Hypothalamus (tissue), 51 donors: Measurements from ENCODE around the gene ZNF732.
A peak's percentile ranks its signal among the peaks of the same experiment; 100 is the strongest.
"Not testable (repeated sequence)": the region's sequence is repeated elsewhere in the genome, so short reads cannot be mapped to it uniquely, and the experiment has no call there.

Experiments
- DNase-seq, 51 donors: peaks; one replicate each; lab custom pipeline; 2025; lab: John Stamatoyannopoulos, UW

The ZNF732 gene

GRCh38 chr4:304969-305680 lies at the start of gene ZNF732:
Gene ZNF732 (minus strand): TSS chr4:305474. CDS start chr4:305310, 164 bp downstream.
- peak in 24 of 51 donors; percentile 0 to 47 (median 19) for DNase-seq

GRCh38 chr4:340011-340410 lies 34.7 kb upstream of the ZNF732 start:
- no peak for DNase-seq

DNA sequence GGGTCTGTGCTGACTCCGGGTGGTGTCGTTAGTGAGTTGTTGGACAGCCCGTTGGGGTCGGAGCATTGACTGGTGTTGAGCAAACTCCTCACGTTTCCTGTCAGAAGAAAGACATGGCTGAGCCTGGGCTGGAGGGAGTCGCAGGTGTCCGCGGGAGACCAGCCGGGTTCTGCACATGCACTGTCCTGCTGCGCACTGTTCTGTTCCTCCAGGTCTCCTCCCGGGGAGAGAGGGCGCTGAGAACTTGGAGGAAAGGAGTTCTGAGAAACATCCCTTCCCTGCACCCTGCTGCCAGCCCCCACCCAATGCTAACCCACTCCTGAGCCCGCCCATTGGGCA lies 33.5 kb upstream of the ZNF732 start:
- DNase-seq = no peak

DNA sequence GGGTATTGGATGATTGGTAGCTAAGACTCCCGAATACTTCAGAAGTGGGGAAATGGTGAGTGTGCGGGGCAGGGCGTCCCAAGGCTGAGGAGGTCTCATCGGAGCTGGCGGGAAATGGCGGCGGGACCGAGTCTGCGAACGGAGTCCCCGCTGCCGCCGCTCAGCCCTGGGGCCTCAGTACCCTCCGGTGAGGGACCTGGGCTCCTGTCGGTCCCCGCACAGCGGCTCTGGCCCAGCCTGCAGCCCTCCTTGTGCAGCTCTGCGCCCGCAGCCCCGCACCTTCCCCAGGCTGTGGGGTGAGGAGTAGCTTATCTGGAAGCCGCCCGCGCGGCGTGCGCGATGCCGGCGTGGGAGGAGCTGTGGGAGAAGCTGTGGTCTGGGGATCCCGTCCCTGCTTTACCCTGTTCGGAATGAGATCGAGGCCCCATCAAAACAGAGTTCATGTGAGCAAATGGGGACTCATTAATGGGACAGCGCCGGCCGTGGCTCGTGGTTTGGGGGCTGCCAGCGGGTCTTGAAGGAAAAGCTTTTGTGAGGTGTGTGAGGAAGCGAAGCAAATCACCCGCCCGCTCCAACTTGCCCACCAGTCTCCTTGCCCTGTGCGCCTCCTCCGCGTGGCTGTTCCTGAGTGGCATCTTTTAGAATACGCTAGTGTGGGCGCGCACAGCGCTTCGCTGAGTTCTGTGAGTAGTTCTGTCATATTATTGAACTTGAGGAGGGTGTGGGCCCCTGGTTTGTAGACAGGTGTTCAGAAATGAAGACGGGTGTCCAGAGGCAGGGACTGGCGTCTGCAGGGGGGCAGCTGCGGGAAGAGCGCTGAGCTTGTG lies 32.9 kb upstream of the ZNF732 start:
- DNase-seq = peak in 17 of 51 donors; percentile 10 to 62 (median 39)

- DNase-seq = peak; percentile 63 to 99 (median 95)
Measured at GRCh38 chr4:337143-337931, 32.1 kb upstream of the ZNF732 start, which contains the start of gene ZNF141. Gene ZNF141 (plus strand): TSS chr4:337814. CDS start chr4:337984, 170 bp downstream.

DNA sequence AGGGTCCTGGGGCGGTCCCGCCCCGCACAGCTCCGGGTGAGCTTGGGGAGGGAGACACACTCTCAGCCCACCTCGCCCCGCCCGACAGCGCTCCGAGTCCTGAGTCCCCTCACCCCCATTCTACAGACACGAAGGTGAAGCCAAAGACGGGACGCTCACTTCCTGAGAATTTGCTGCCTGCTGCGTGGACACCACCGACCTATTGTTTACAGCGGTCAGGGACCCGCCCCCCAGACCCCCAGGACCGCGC lies 31.5 kb upstream of the ZNF732 start:
- DNase-seq = peak in 6 of 51 donors; percentile 19 to 48 (median 36)

GRCh38 chr4:336099-336892 lies 31.0 kb upstream of the ZNF732 start:
- DNase-seq = peak in 23 of 51 donors; percentile 2 to 46 (median 20)

DNA sequence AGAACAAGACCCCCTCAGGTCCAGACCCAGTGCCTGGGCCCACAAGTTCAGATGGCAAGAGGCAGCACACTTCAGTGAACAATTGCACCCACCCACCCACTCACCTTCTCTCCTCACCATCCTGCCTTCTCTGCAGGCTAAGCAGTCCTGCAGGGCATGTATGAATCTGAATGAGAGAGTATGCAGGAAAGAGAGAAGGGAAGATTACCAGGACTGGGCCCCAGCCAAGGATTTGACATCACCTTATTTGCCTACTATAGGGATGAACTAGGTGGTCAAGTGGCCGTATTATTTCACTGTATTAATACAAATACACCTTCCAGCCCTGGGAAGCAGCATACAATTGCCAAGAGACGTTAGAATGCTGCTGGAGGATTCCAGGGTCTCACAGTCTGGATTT lies 30.2 kb upstream of the ZNF732 start:
- no peak for DNase-seq

- DNase-seq = no peak
Measured at GRCh38 chr4:328729-329128, 23.5 kb upstream of the ZNF732 start.

- no peak for DNase-seq
Measured at GRCh38 chr4:314296-314903, 9.1 kb upstream of the ZNF732 start.

- DNase-seq = no peak
Measured at GRCh38 chr4:309807-310206, 4.5 kb upstream of the ZNF732 start.

GRCh38 chr4:306551-306961 lies 1.3 kb upstream of the ZNF732 start:
- no peak for DNase-seq

- not testable (repeated sequence) for DNase-seq
Measured at GRCh38 chr4:304516-304915, 758 bp downstream of the ZNF732 start.

GRCh38 chr4:302381-302780 lies 2.9 kb downstream of the ZNF732 start:
- no peak for DNase-seq

- no peak for DNase-seq
Measured at GRCh38 chr4:294732-295131, 10.5 kb downstream of the ZNF732 start.

- DNase-seq = no peak
Measured at GRCh38 chr4:288891-289290, 16.4 kb downstream of the ZNF732 start.

DNA sequence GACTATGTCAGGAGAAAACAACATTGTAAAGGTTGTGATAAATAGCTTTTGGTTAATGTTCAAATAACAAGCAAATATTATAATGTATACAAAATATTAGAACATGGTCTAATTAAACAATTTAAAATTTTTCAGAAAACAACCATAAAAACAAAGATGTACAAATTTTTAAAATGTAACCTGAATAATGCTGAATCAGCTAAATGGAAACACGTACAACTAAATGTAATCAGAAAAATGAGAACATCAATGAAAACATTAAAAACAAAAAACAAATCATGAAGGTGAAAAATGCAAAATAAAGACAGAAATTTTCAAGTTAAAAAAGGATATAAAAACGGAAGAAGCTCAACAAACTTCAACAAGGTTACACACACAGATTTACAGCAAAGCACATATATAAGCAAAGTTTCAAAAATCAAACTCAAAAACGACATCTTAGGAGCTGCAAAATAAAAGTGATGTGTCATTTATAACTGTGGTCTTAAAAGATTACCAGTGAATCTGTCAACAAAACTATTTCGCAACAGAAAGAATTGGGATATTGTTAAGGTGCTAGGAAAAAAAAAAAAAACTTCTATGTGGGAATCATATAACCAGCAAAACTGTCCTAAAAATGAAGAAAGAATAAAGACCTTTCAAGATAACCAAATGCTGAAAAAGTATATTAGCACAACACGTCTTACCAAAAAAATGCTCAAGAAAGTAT lies 31.8 kb downstream of the ZNF732 start:
- no peak for DNase-seq

DNA sequence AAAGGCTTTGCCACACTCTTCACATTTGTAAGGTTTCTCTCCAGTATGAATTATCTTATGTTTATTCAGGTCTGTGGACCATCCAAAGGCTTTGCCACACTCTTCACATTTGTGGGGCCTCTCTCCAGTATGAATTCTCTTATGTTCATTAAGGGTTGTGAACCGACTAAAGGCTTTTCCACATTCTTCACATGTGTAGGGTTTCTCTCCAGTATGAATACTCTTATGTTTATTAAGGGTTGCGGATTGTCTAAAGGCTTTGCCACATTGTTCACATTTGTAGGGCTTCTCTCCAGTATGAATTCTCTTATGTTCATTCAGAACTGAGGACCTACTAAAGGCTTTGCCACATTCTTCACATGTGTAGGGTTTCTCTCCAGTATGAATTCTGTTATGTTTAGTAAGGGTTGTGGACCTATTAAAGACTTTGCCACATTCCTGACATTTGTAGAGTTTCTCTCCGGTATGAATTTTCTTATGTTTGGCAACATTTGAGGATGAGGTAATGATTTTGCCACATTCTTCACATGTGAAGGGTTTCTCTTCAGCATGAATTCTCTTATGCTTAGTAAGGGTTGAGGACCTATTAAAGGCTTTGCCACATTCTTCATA lies 33.7 kb downstream of the ZNF732 start:
- no peak for DNase-seq

GRCh38 chr4:259240-259639 lies 46.0 kb downstream of the ZNF732 start:
- DNase-seq = not testable (repeated sequence)
